K562 (cell line): ENCODE measurements around the gene LRRK1. TPM values are rescaled to one million over a fixed set of nuclear protein-coding genes. Genes with fewer than 3 reads are reported as not detected.

Experiments used
- ATAC-seq: fragments of 200-7000 bp; cut with Tn5 transposase; 3 replicates; pipeline ENCODE4 v1.9.1; 2020; ENCODE audit warnings: moderate library complexity
- BruUV-seq: library from RNA; stranded (reverse); fragments of 400-500 nt; replicated peaks from 2 replicates; lab custom pipeline; 2021; lab: Mats Ljungman, UMichigan
- CTCF ChIA-PET: fragments of 300-600 bp; formaldehyde crosslinking; extraction: SDS; loops from one replicate; lab custom pipeline; 2021; ENCODE audit warnings: low intra/inter-chr PET ratio; lab: Yijun Ruan, JAX
- POLR2A ChIA-PET: fragments of 300-600, 350-650 bp; sonication (Branson Sonifier 250); formaldehyde crosslinking; extraction: SDS; loops from one replicate; lab custom pipeline; 2021; ENCODE audit warnings: antibody characterized with exemption, inconsistent platforms; lab: Yijun Ruan, JAX
- DNase-seq, 4 experiments: peaks; one replicate each; pipeline versions ENCODE4 v3.0.0 to v3.0.0-alpha.2; 2011 to 2018; ENCODE audit warnings: low spot score in 3 of 4, mixed read lengths in 3 of 4; ENCODE audit errors: extremely low read depth in 1 of 4
- FAIRE-seq: peaks from 2 replicates; lab custom pipeline; 2011; peaks lifted over from hg19 to GRCh38; lab: Jason Lieb, UNC
- H2AFZ ChIP-seq: 2 replicates; pipeline ENCODE4 v1.6.0; 2011; ENCODE audit warnings: low read depth, low read length, control low read depth, inconsistent platforms
- H3K27ac ChIP-seq: fragments of 200-600 bp; 3 replicates; pipeline ENCODE4 v1.8.0; 2011; ENCODE audit warnings: low read depth, mild to moderate bottlenecking, control low read depth, inconsistent platforms, low read length, moderate library complexity, mixed read lengths; ENCODE audit errors: extremely low read depth
- H3K27me3 ChIP-seq, 2 experiments: fragments of 300-600 bp in 1 of 2; 2 replicates in 1 of 2; 3 replicates in 1 of 2; pipeline versions ENCODE4 v1.6.0 to v1.8.0; 2011; ENCODE audit warnings: inconsistent platforms in 2 of 2, low read length in 2 of 2, mild to moderate bottlenecking in 1 of 2, mixed read lengths in 1 of 2, moderate library complexity in 1 of 2; ENCODE audit not compliant: control insufficient read depth in 2 of 2, insufficient read depth in 2 of 2
- H3K36me3 ChIP-seq: fragments of 300-600 bp; 3 replicates; pipeline ENCODE4 v1.8.0; 2011; ENCODE audit warnings: mild to moderate bottlenecking, low read length, inconsistent platforms; ENCODE audit not compliant: control insufficient read depth, insufficient read depth
- H3K4me1 ChIP-seq, 2 experiments: fragments of 200-600 bp in 1 of 2; replicated peaks in 1 of 2; 2 replicates in 1 of 2; 3 replicates in 1 of 2; pipeline versions ENCODE4 v1.5.1 to v1.8.0; 2011; ENCODE audit warnings: inconsistent platforms in 2 of 2, low read length in 2 of 2, mild to moderate bottlenecking in 1 of 2, mixed read lengths in 1 of 2, moderate library complexity in 1 of 2; ENCODE audit not compliant: control insufficient read depth in 2 of 2, insufficient read depth in 2 of 2
- H3K4me2 ChIP-seq: 2 replicates; pipeline ENCODE4 v1.6.1; 2011; ENCODE audit warnings: low read length, control low read depth, inconsistent platforms, mixed read lengths; ENCODE audit not compliant: insufficient read depth
- H3K4me3 ChIP-seq: fragments of 200-600 bp; sonication (generic), shearing (Covaris generic); 2 replicates; pipeline ENCODE4 v1.5.1; 2016; ENCODE audit warnings: control low read depth, inconsistent platforms
- H3K79me2 ChIP-seq: fragments of 200-600 bp; 3 replicates; pipeline ENCODE4 v1.8.0; 2011; ENCODE audit warnings: low read length, inconsistent platforms; ENCODE audit not compliant: control insufficient read depth, insufficient read depth
- H3K9ac ChIP-seq, 2 experiments: 2 replicates each; pipeline versions ENCODE4 v1.6.0 to v1.6.1; 2011; ENCODE audit warnings: low read depth in 2 of 2, low read length in 2 of 2, control low read depth in 1 of 2, inconsistent platforms in 1 of 2, mild to moderate bottlenecking in 1 of 2, mixed read lengths in 1 of 2; ENCODE audit not compliant: insufficient read depth in 1 of 2
- H3K9me1 ChIP-seq: one replicate; pipeline ENCODE4 v1.6.0; 2011; ENCODE audit warnings: inconsistent platforms, mild to moderate bottlenecking, low read length, moderate library complexity; ENCODE audit not compliant: control insufficient read depth, insufficient read depth
- H3K9me3 ChIP-seq: replicated peaks from 2 replicates; pipeline ENCODE4 v1.5.1; 2011; ENCODE audit warnings: low read depth, low read length, inconsistent platforms; ENCODE audit not compliant: control insufficient read depth, insufficient read depth
- H4K20me1 ChIP-seq: replicated peaks from 2 replicates; pipeline ENCODE4 v1.6.1; 2011; ENCODE audit warnings: low read length, inconsistent platforms, mixed read lengths; ENCODE audit not compliant: control insufficient read depth, insufficient read depth
- DEAF1 ChIP-seq: fragments of 450-650 bp; formaldehyde crosslinking; IDR thresholded peaks from 2 replicates; pipeline ENCODE4 v1.4.0; 2020; ENCODE audit warnings: mild to moderate bottlenecking, moderate library complexity
- ESRRA ChIP-seq: fragments of 450-650 bp; IDR thresholded peaks from 2 replicates; pipeline ENCODE4 v1.6.1; 2014; ENCODE audit warnings: low read depth, mild to moderate bottlenecking, moderate library complexity, borderline replicate concordance
- EZH2 ChIP-seq: IDR thresholded peaks from 2 replicates; pipeline ENCODE4 v1.6.1; 2012; ENCODE audit warnings: low read depth, mild to moderate bottlenecking, inconsistent platforms, low read length, borderline replicate concordance
- HCFC1 ChIP-seq: IDR thresholded peaks from 2 replicates; pipeline ENCODE4 v1.6.1; 2012; ENCODE audit warnings: low read depth, low read length, improper control_type of control experiment
- HOMEZ ChIP-seq: fragments of 250-450 bp; sonication (Bioruptor Pico); IDR thresholded peaks from 2 replicates; pipeline ENCODE4 v1.4.0; 2020; ENCODE audit warnings: mild to moderate bottlenecking, moderate library complexity
- ILF3 ChIP-seq: fragments of 450-650 bp; IDR thresholded peaks from 2 replicates; pipeline ENCODE4 v1.6.1; 2018; ENCODE audit warnings: antibody characterized with exemption, mild to moderate bottlenecking, moderate library complexity, borderline replicate concordance
- NR2F6 ChIP-seq: fragments of 450-650 bp; formaldehyde crosslinking; IDR thresholded peaks from 2 replicates; pipeline ENCODE4 v1.4.0; 2020; ENCODE audit warnings: mild to moderate bottlenecking
- PTTG1 ChIP-seq: fragments of 450-650 bp; IDR thresholded peaks from 2 replicates; pipeline ENCODE4 v1.6.1; 2016; ENCODE audit warnings: low read depth, mild to moderate bottlenecking, missing genetic modification characterization, missing compliant biosample characterization
- RBM15 ChIP-seq: fragments of 200-400 bp; formaldehyde crosslinking; IDR thresholded peaks from 2 replicates; pipeline ENCODE4 v1.6.1; 2018; ENCODE audit warnings: mild to moderate bottlenecking, low read length, moderate library complexity; ENCODE audit not compliant: insufficient read depth
- RFX1 ChIP-seq: fragments of 450-650 bp; IDR thresholded peaks from 2 replicates; pipeline ENCODE4 v1.6.1; 2016; ENCODE audit warnings: mild to moderate bottlenecking, moderate library complexity
- SMARCA4 ChIP-seq: fragments of 450-650 bp; IDR thresholded peaks from 2 replicates; pipeline ENCODE4 v1.6.1; 2016
- THAP7 ChIP-seq: fragments of 250-450 bp; sonication (Bioruptor Pico); IDR thresholded peaks from 2 replicates; pipeline ENCODE4 v1.5.0; 2021
- ZNF830 ChIP-seq: fragments of 250-450 bp; sonication (Bioruptor Pico); IDR thresholded peaks from 2 replicates; pipeline ENCODE4 v1.5.0; 2021; ENCODE audit warnings: mild to moderate bottlenecking
- WGBS: fragments of 100-300 bp; shearing (Covaris generic); methylation state at CpG from one replicate; pipeline ENCODE4 v1.1.6; 2016; ENCODE audit warnings: low coverage, mixed read lengths; ENCODE audit not compliant: insufficient coverage; ENCODE audit errors: missing lambda C conversion rate; 5-methylcytosine and 5-hydroxymethylcytosine counted together
- in situ Hi-C: fragments of 300-500 bp; cut with MboI; formaldehyde crosslinking; loops from 4 replicates; pipeline ENCODE4 v1.15.0; 2018; ENCODE audit warnings: inconsistent platforms, mixed read lengths
- intact Hi-C: fragments of 100-400 bp; cut with micrococcal nuclease; formaldehyde crosslinking; loops from 2 replicates; pipeline ENCODE4 v1.14.2; 2022
- polyA plus RNA-seq, 8 experiments: library from polyadenylated mRNA; depleted of rRNA in 4 of 8; stranded (reverse) in 5 of 8; unstranded in 3 of 8; fragments of >200 nt; fragmentation: Nextera tagmentation in 2 of 8; fragmentation: Illumina TruSeq in 1 of 8; extraction: Ambion mirVana in 2 of 8; extraction: Trizol in 1 of 8; gene quantifications; 2 replicates each; pipeline versions ENCODE4 v1.2.1 to v1.2.3, GENCODE V29; 2011 to 2014; ENCODE audit warnings: inconsistent platforms in 1 of 8, missing spikeins in 1 of 8
- total RNA-seq, 7 experiments: library from RNA; depleted of rRNA in 6 of 7; stranded (reverse); fragments of >200 nt in 6 of 7; fragmentation: Illumina TruSeq in 2 of 7; extraction: Trizol in 2 of 7; gene quantifications; 2 replicates each; pipeline versions ENCODE4 v1.2.1 to v1.2.3, GENCODE V29; 2011 to 2021; ENCODE audit warnings: low replicate concordance in 1 of 7

Gene LRRK1
- total and polyA plus RNA-seq, 9 of the 15 experiments (the other 6 are each of a cell fraction or from before 2014, with no cell fraction given), result 0.01 to 1.5 (median 0.11) TPM

GRCh38 chr15:101048581-101049030 is 129.4 kb downstream of the LRRK1 start:
- in situ Hi-C loops, result no loop called here

GRCh38 chr15:101049282-101049681 is 130.1 kb downstream of the LRRK1 start:
- ChIA-PET POLR2A (no interaction called here), CTCF (no interaction called here)
- Histone ChIP-seq H3K9ac (no peak overlapping the region), H3K79me2 (no peaks in the 10 kb centered on the region), H3K27me3 (peaks cover 65 to 95% of the 10 kb centered on the region in 2 experiments), H3K27ac (no peak overlapping the region), H3K9me3 (no peaks in the 10 kb centered on the region), H2AFZ (no peak overlapping the region), H3K9me1 (peaks cover 4% of the 10 kb centered on the region), H3K36me3 (no peaks in the 10 kb centered on the region), H4K20me1 (peaks cover 6% of the 10 kb centered on the region; the same call in 1 of the 2 replicates), H3K4me1 (peaks cover 0 to 6% of the 10 kb centered on the region in 2 experiments; a peak in 1 of 5 replicates), H3K4me2 (no peak overlapping the region), H3K4me3 (no peak overlapping the region)
- in situ Hi-C loops (no loop called here), intact Hi-C loops (no loop called here)
- no TSS peak for BruUV-seq
- no peak for FAIRE-seq
- ATAC-seq, result no peak
- WGBS, result 6% methylated on average over 11 of the region's 11 CpGs
- no peak for DNase-seq
- TF ChIP-seq NR2F6 (CRISPR knock-in tag) (no peak), THAP7 (no peak), ESRRA (no peak), ZNF830 (CRISPR knock-in tag) (no peak), ILF3 (no peak), RBM15 (no peak), EZH2 (no peak), DEAF1 (CRISPR knock-in tag) (no peak), HCFC1 (no peak), PTTG1 (tag) (no peak), HOMEZ (CRISPR knock-in tag) (no peak)

More at GRCh38 chr15:101048581-101049030, 129.4 kb downstream of the LRRK1 start:
- H3K9me3 ChIP-seq, result no peaks in the 10 kb centered on the region
- DNase-seq (no peak), FAIRE-seq (no peak), ATAC-seq (no peak)
- no peaks in the 10 kb centered on the region for H3K36me3 ChIP-seq
- BruUV-seq, result no TSS peak
- H3K9me1 ChIP-seq, result peaks cover 4% of the 10 kb centered on the region
- H3K4me3 ChIP-seq, result no peak overlapping the region
- peak; percentile 9; the same call in 1 of the 2 replicates for TF ChIP-seq RFX1
- TF ChIP-seq SMARCA4, result no peak
- TF ChIP-seq, all 486 proteins: peak for 1
- Histone ChIP-seq H2AFZ (no peak overlapping the region), H3K27ac (no peak overlapping the region), H3K9ac (no peak overlapping the region), H3K4me1 (peaks cover 0 to 6% of the 10 kb centered on the region in 2 experiments; a peak in 1 of 5 replicates), H3K4me2 (no peak overlapping the region), H3K79me2 (no peaks in the 10 kb centered on the region), H4K20me1 (peaks cover 6% of the 10 kb centered on the region; the same call in 1 of the 2 replicates), H3K27me3 (peaks cover 67 to 95% of the 10 kb centered on the region in 2 experiments)
- POLR2A ChIA-PET, result no interaction called here
- 5% methylated on average over 13 of the region's 13 CpGs for WGBS
- intact Hi-C loops, result no loop called here
- CTCF ChIA-PET, result no interaction called here
